HCT116 (cell line): Measurements from ENCODE around the gene MICALL1. TPM values are rescaled to one million over a fixed set of nuclear protein-coding genes. Genes with fewer than 3 reads are reported as not detected.

Experiments used
- ATAC-seq: fragments of 200-7000 bp; cut with Tn5 transposase; 2 replicates; pipeline ENCODE4 v1.9.1; 2020; ENCODE audit warnings: mild to moderate bottlenecking, moderate library complexity
- BruUV-seq: library from RNA; stranded (reverse); fragments of 400-500 nt; replicated peaks from 2 replicates; lab custom pipeline; 2021; lab: Mats Ljungman, UMichigan
- CTCF ChIA-PET: fragments of 300-600 bp; sonication (Branson Sonifier 250); formaldehyde crosslinking; loops from one replicate; lab custom pipeline; 2021; ENCODE audit warnings: antibody characterized with exemption; lab: Charles Lee
- POLR2A ChIA-PET: fragments of 300-600, 350-600 bp; sonication (Branson Sonifier 250); formaldehyde crosslinking; loops from one replicate; lab custom pipeline; 2021; ENCODE audit warnings: antibody characterized with exemption; lab: Charles Lee
- RAD21 ChIA-PET, 2 experiments: fragments of 300-600 bp; sonication (Branson Sonifier 250); formaldehyde crosslinking; loops; one replicate each; lab custom pipeline; 2023; ENCODE audit warnings: low total read pairs in 2 of 2; ENCODE audit not compliant: uncharacterized antibody in 2 of 2, unreplicated experiment in 2 of 2, low non-redundant PET in 1 of 2; lab: Charles Lee
- DNase-seq: peaks from one replicate; pipeline ENCODE4 v3.0.0-alpha.2; 2010; ENCODE audit warnings: low read depth, low spot score
- H2AFZ ChIP-seq: fragments of 200-600 bp; shearing (Covaris generic), sonication (generic); 2 replicates; pipeline ENCODE4 v1.6.1; 2017; ENCODE audit warnings: low read depth, mixed run types, mixed read lengths, antibody characterized with exemption, low read length; ENCODE audit not compliant: poor library complexity, severe bottlenecking
- H3K27ac ChIP-seq: 2 replicates; pipeline ENCODE4 v1.5.1; 2012; ENCODE audit warnings: low read depth, low read length
- H3K27me3 ChIP-seq: fragments of 200-600 bp; sonication (generic); 2 replicates; pipeline ENCODE4 v1.6.1; 2016; ENCODE audit warnings: mixed run types, low read length, mixed read lengths; ENCODE audit not compliant: insufficient read depth
- H3K36me3 ChIP-seq, 2 experiments: fragments of 200-500 bp in 1 of 2; fragments of 200-600 bp in 1 of 2; sonication (Bioruptor generic) in 1 of 2; sonication (generic) in 1 of 2; 2 replicates each; pipeline versions ENCODE4 v1.5.1 to v1.6.1; 2014 to 2016; ENCODE audit warnings: low read length in 2 of 2, inconsistent platforms in 1 of 2, mixed read lengths in 1 of 2, mixed run types in 1 of 2; ENCODE audit not compliant: insufficient read depth in 2 of 2, control insufficient read depth in 1 of 2
- H3K4me1 ChIP-seq, 2 experiments: fragments of 200-600 bp in 1 of 2; sonication (generic) in 1 of 2; 2 replicates each; pipeline versions ENCODE4 v1.5.1 to v1.6.1; 2012 to 2017; ENCODE audit warnings: low read length in 2 of 2, inconsistent platforms in 1 of 2, mild to moderate bottlenecking in 1 of 2, mixed read lengths in 1 of 2, mixed run types in 1 of 2, moderate library complexity in 1 of 2; ENCODE audit not compliant: insufficient read depth in 2 of 2, control insufficient read depth in 1 of 2
- H3K4me2 ChIP-seq: fragments of 200-600 bp; sonication (generic); 2 replicates; pipeline ENCODE4 v1.6.1; 2017; ENCODE audit warnings: mixed run types, low read length, mixed read lengths
- H3K4me3 ChIP-seq, 2 experiments: fragments of 200-600 bp in 1 of 2; sonication (generic) in 1 of 2; replicated peaks in 1 of 2; 2 replicates each; pipeline ENCODE4 v1.5.1; 2011 to 2016; ENCODE audit warnings: low read length in 2 of 2, control low read depth in 1 of 2, low read depth in 1 of 2, mild to moderate bottlenecking in 1 of 2, mixed read lengths in 1 of 2, mixed run types in 1 of 2
- H3K79me2 ChIP-seq: fragments of 200-600 bp; sonication (generic); 2 replicates; pipeline ENCODE4 v1.6.1; 2017; ENCODE audit warnings: mild to moderate bottlenecking, mixed run types, low read length, moderate library complexity, mixed read lengths; ENCODE audit not compliant: insufficient read depth
- H3K9ac ChIP-seq: fragments of 200-600 bp; sonication (generic); 2 replicates; pipeline ENCODE4 v1.6.1; 2016; ENCODE audit warnings: low read length, mixed read lengths
- H3K9me2 ChIP-seq: fragments of 200-600 bp; sonication (generic), shearing (Covaris generic); 2 replicates; pipeline ENCODE4 v1.6.1; 2017; ENCODE audit warnings: mixed run types, mild to moderate bottlenecking, moderate library complexity; ENCODE audit not compliant: insufficient read depth
- H3K9me3 ChIP-seq, 2 experiments: fragments of 200-500 bp in 1 of 2; fragments of 200-600 bp in 1 of 2; sonication (Bioruptor generic) in 1 of 2; sonication (generic) in 1 of 2; 2 replicates each; pipeline ENCODE4 v1.6.1; 2014 to 2017; ENCODE audit warnings: low read length in 2 of 2, mixed read lengths in 2 of 2, inconsistent platforms in 1 of 2, low read depth in 1 of 2, mild to moderate bottlenecking in 1 of 2, mixed run types in 1 of 2, moderate library complexity in 1 of 2; ENCODE audit not compliant: control insufficient read depth in 1 of 2, insufficient read depth in 1 of 2
- H4K20me1 ChIP-seq: fragments of 200-600 bp; sonication (generic), shearing (Covaris generic); 2 replicates; pipeline ENCODE4 v1.6.1; 2017; ENCODE audit warnings: mixed run types, mild to moderate bottlenecking, moderate library complexity; ENCODE audit not compliant: insufficient read depth
- ELF1 ChIP-seq: IDR thresholded peaks from 2 replicates; pipeline ENCODE4 v1.6.1; 2012; ENCODE audit warnings: low read depth, borderline replicate concordance
- EZH2phosphoT487 ChIP-seq: fragments of 200-600 bp; IDR thresholded peaks from 2 replicates; pipeline ENCODE4 v1.6.1; 2018; ENCODE audit warnings: antibody characterized with exemption, borderline replicate concordance
- JUND ChIP-seq: IDR thresholded peaks from 2 replicates; pipeline ENCODE4 v1.6.1; 2012
- POLR2A ChIP-seq: IDR thresholded peaks from 2 replicates; pipeline ENCODE4 v1.7.0; 2011; ENCODE audit warnings: borderline replicate concordance; ENCODE audit not compliant: insufficient read depth, insufficient read length; ENCODE audit errors: extremely low read depth
- POLR2AphosphoS5 ChIP-seq: IDR thresholded peaks from 2 replicates; pipeline ENCODE4 v1.6.1; 2011; ENCODE audit warnings: mild to moderate bottlenecking, low read depth, low read length, moderate library complexity
- RAD21 ChIP-seq: IDR thresholded peaks from 2 replicates; pipeline ENCODE4 v1.6.1; 2012; ENCODE audit warnings: low read depth, mild to moderate bottlenecking
- SP1 ChIP-seq: IDR thresholded peaks from 2 replicates; pipeline ENCODE4 v1.6.1; 2012; ENCODE audit warnings: low read depth
- SRF ChIP-seq: IDR thresholded peaks from 2 replicates; pipeline ENCODE4 v1.6.1; 2012; ENCODE audit warnings: low read depth
- TCF7L2 ChIP-seq: IDR thresholded peaks from 2 replicates; pipeline ENCODE4 v1.7.0; 2011; ENCODE audit warnings: borderline replicate concordance, inconsistent platforms; ENCODE audit not compliant: insufficient read depth, insufficient read length; ENCODE audit errors: extremely low read depth
- ZFX ChIP-seq: fragments of 450-650 bp; IDR thresholded peaks from 2 replicates; pipeline ENCODE4 v1.6.1; 2017
- ZNF274 ChIP-seq: fragments of 200-500 bp; sonication (Bioruptor generic); IDR thresholded peaks from 2 replicates; pipeline ENCODE4 v1.6.1; 2014; ENCODE audit warnings: mild to moderate bottlenecking, low read depth, low read length, inconsistent platforms
- intact Hi-C: fragments of 100-400 bp; cut with micrococcal nuclease; formaldehyde crosslinking; loops from 2 replicates; pipeline ENCODE4 v1.10.0; 2022
- total RNA-seq: library from RNA; stranded (reverse); gene quantifications from one replicate; pipeline ENCODE4 v1.2.1, GENCODE V29; 2021; ENCODE audit not compliant: unreplicated experiment
- TF ChIP-seq, protein P1 (sequence below): IDR thresholded peaks from 2 replicates; pipeline ENCODE4 v1.6.1; 2012
- TF ChIP-seq, protein P2 (sequence below): IDR thresholded peaks from 2 replicates; pipeline ENCODE4 v1.6.1; 2011; ENCODE audit warnings: mild to moderate bottlenecking, low read length, moderate library complexity; ENCODE audit not compliant: insufficient replicate concordance; ENCODE audit errors: extremely low read depth
- TF ChIP-seq, protein P3 (sequence below): IDR thresholded peaks from 2 replicates; pipeline ENCODE4 v1.6.1; 2012; ENCODE audit warnings: low read depth
- TF ChIP-seq, protein P4 (sequence below), 3 experiments: fragments of 200-600 bp in 1 of 3; sonication (generic) in 1 of 3; IDR thresholded peaks in 2 of 3; conservative IDR thresholded peaks in 1 of 3; 2 replicates each; pipeline ENCODE4 v1.5.1; 2012 to 2017; ENCODE audit warnings: low read depth in 2 of 3, low read length in 2 of 3, antibody characterized with exemption in 1 of 3, borderline replicate concordance in 1 of 3, control low read depth in 1 of 3, mild to moderate bottlenecking in 1 of 3, mixed read lengths in 1 of 3, mixed run types in 1 of 3, moderate library complexity in 1 of 3; ENCODE audit not compliant: insufficient read depth in 1 of 3

The MICALL1 gene
- total RNA-seq, 1 experiment from 2014 or later = 35.2 TPM

DNA sequence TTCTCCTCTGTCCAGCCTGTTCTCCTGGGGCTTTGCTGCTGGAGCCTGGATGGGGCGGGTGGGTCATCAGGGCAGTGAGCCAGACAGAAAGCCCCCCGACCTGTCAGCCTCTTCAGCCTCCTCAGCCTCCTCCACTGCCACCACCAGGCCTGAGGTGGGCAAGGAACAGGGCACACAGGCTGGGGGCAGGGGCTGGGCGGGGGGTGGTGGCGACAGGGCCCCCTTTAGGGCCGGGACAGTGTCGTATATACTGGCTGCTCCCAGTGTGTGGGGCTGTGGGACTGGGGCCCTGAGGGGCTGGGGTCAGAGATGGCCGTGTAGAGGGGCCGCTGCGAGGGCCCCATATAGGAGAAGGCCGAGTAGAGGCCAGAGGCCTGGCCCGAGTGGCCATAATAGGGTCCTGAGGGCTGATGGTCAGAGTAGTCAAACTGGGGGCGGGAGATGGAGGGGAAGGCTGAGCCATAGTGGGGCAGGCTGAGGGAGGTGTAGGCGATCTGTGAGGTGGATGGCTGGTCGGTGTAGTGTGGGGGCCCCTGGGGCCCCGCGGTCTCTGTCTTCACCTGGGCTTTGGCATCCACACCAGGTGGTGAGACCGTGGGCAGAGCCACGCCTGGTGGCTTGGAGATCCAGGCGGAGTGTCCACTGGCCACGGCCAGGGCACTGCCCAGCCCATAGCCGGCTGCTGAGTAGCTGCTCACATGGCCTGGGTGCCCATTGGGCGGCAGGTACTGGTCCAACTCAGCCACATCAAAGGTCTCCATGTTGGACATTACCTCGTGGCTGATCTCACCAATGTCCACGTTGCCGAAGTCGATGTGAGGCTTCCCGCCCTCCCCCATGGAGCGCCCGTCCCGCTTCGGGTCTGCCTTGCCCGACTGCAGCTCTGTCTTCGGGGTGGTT is 67.4 kb downstream of the MICALL1 start (continued):
- TF ChIP-seq, protein P1, sequence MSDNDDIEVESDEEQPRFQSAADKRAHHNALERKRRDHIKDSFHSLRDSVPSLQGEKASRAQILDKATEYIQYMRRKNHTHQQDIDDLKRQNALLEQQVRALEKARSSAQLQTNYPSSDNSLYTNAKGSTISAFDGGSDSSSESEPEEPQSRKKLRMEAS = no peak
- no peak for TF ChIP-seq JUND
- no peak for TF ChIP-seq TCF7L2
- TF ChIP-seq SP1 = no peak
- TF ChIP-seq ZFX = no peak
- no peak for TF ChIP-seq POLR2AphosphoS5
- TF ChIP-seq, all 23 proteins: peak for 0

DNA sequence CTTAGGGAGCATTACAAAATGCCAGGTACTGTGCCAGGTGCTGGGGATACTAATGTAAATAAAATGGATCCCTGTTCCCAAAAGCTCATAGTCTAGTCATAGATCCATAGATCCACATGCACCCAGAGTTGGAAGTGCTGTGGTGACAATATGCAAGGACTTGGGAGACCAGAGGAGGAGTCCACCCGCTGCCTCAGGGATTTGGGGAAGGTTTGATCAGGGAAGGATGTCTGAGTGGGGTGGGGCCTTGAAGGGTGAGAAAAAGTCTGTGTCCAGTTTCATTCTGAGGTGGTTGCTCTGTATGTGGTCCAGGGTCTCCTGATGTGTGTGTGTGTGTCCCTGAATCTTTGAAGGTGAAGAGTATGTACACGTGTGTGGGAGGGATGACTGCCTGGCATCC is 69.1 kb downstream of the MICALL1 start:
- RAD21 ChIA-PET = no interaction called here
- no TSS peak for BruUV-seq
- no peaks in the 10 kb centered on the region for H3K79me2 ChIP-seq
- TF ChIP-seq SP1 (no peak), SRF (no peak), ELF1 (no peak), ZFX (no peak), RAD21 (no peak), JUND (no peak), EZH2phosphoT487 (no peak), TCF7L2 (no peak), POLR2AphosphoS5 (no peak), POLR2A (no peak), ZNF274 (no peak)
- TF ChIP-seq, protein P2, sequence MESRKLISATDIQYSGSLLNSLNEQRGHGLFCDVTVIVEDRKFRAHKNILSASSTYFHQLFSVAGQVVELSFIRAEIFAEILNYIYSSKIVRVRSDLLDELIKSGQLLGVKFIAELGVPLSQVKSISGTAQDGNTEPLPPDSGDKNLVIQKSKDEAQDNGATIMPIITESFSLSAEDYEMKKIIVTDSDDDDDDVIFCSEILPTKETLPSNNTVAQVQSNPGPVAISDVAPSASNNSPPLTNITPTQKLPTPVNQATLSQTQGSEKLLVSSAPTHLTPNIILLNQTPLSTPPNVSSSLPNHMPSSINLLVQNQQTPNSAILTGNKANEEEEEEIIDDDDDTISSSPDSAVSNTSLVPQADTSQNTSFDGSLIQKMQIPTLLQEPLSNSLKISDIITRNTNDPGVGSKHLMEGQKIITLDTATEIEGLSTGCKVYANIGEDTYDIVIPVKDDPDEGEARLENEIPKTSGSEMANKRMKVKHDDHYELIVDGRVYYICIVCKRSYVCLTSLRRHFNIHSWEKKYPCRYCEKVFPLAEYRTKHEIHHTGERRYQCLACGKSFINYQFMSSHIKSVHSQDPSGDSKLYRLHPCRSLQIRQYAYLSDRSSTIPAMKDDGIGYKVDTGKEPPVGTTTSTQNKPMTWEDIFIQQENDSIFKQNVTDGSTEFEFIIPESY = no peak
- TF ChIP-seq, protein P3, sequence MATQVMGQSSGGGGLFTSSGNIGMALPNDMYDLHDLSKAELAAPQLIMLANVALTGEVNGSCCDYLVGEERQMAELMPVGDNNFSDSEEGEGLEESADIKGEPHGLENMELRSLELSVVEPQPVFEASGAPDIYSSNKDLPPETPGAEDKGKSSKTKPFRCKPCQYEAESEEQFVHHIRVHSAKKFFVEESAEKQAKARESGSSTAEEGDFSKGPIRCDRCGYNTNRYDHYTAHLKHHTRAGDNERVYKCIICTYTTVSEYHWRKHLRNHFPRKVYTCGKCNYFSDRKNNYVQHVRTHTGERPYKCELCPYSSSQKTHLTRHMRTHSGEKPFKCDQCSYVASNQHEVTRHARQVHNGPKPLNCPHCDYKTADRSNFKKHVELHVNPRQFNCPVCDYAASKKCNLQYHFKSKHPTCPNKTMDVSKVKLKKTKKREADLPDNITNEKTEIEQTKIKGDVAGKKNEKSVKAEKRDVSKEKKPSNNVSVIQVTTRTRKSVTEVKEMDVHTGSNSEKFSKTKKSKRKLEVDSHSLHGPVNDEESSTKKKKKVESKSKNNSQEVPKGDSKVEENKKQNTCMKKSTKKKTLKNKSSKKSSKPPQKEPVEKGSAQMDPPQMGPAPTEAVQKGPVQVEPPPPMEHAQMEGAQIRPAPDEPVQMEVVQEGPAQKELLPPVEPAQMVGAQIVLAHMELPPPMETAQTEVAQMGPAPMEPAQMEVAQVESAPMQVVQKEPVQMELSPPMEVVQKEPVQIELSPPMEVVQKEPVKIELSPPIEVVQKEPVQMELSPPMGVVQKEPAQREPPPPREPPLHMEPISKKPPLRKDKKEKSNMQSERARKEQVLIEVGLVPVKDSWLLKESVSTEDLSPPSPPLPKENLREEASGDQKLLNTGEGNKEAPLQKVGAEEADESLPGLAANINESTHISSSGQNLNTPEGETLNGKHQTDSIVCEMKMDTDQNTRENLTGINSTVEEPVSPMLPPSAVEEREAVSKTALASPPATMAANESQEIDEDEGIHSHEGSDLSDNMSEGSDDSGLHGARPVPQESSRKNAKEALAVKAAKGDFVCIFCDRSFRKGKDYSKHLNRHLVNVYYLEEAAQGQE = no peak
- TF ChIP-seq, protein P1 = no peak
- TF ChIP-seq, protein P4, sequence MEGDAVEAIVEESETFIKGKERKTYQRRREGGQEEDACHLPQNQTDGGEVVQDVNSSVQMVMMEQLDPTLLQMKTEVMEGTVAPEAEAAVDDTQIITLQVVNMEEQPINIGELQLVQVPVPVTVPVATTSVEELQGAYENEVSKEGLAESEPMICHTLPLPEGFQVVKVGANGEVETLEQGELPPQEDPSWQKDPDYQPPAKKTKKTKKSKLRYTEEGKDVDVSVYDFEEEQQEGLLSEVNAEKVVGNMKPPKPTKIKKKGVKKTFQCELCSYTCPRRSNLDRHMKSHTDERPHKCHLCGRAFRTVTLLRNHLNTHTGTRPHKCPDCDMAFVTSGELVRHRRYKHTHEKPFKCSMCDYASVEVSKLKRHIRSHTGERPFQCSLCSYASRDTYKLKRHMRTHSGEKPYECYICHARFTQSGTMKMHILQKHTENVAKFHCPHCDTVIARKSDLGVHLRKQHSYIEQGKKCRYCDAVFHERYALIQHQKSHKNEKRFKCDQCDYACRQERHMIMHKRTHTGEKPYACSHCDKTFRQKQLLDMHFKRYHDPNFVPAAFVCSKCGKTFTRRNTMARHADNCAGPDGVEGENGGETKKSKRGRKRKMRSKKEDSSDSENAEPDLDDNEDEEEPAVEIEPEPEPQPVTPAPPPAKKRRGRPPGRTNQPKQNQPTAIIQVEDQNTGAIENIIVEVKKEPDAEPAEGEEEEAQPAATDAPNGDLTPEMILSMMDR (IDR thresholded peaks at IDR 0.05 in 2 of 3, conservative IDR thresholded peaks at IDR 0.05 in 1 of 3; ENCODE audit: borderline replicate concordance in 1 of 3, insufficient read depth in 1 of 3, low read depth in 2 of 3, low read length in 2 of 3) = no peak

More for the DNA sequence above, 69.1 kb downstream of the MICALL1 start:
- H3K9me2 ChIP-seq = no peaks in the 10 kb centered on the region
- H3K4me3 ChIP-seq = no peak overlapping the region
- no peak for DNase-seq
- no peak for ATAC-seq
- no peaks in the 10 kb centered on the region for H3K4me1 ChIP-seq
- H3K27ac ChIP-seq = no peak overlapping the region
- H3K9ac ChIP-seq = no peak overlapping the region
- intact Hi-C loops = no loop called here
- H3K9me3 ChIP-seq = no peaks in the 10 kb centered on the region
- no peaks in the 10 kb centered on the region for H3K36me3 ChIP-seq
- CTCF ChIA-PET = no interaction called here
- no peak overlapping the region for H3K4me2 ChIP-seq
- H3K27me3 ChIP-seq = no peaks in the 10 kb centered on the region
- POLR2A ChIA-PET = no interaction called here
- H2AFZ ChIP-seq = no peak overlapping the region
- H4K20me1 ChIP-seq = no peaks in the 10 kb centered on the region
